Measurements from ENCODE around the gene C11orf91. TPM values are rescaled to one million over a fixed set of nuclear protein-coding genes. Genes with fewer than 3 reads are reported as not detected.
A peak's percentile ranks its signal among the peaks of the same experiment; 100 is the strongest.
"Not testable (repeated sequence)": the region's sequence is repeated elsewhere in the genome, so short reads cannot be mapped to it uniquely, and the experiment has no call there.

The C11orf91 gene, protein sequence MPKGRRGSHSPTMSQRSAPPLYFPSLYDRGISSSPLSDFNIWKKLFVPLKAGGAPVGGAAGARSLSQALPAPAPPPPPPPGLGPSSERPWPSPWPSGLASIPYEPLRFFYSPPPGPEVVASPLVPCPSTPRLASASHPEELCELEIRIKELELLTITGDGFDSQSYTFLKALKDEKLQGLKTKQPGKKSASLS
- not detected for total RNA-seq

DNA sequence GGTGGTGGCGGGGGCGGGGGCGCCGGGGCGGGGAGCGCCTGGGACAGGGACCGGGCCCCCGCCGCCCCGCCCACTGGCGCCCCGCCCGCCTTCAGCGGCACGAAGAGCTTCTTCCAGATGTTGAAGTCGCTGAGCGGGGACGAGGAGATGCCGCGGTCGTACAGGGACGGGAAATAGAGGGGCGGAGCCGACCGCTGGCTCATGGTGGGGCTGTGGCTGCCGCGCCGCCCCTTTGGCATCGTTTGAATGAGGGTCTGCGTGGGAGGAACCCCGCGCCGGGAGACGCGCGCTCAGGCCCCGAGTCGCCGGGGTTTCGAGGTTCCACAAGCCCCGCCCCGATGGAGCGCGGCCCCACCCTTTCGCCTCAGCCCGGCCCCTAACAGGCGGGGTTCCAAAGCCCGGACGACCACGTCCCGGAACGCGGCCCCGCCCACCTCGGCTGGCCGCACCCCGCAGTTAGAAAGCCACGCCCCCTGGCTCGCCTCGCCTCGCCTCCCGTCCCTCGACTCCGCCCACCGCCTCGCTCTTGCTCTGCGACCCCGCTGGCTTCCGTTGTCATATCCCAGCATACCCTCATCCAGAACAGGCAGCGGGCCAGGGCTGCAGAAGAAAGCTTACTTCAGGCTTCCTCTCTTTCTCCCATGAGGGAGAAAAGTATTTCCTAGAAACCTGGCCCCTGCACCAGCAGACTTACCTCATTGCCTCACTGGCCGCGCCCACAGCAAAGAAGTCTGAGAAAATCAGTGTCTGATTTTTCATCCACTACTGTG is at the start of gene C11orf91:
TSS of gene C11orf91 (minus strand) at position 325 of the 770 bp plus-strand sequence. CDS start at position 239, 86 bp downstream.
- DNase-seq: peak; percentile 99

DNA sequence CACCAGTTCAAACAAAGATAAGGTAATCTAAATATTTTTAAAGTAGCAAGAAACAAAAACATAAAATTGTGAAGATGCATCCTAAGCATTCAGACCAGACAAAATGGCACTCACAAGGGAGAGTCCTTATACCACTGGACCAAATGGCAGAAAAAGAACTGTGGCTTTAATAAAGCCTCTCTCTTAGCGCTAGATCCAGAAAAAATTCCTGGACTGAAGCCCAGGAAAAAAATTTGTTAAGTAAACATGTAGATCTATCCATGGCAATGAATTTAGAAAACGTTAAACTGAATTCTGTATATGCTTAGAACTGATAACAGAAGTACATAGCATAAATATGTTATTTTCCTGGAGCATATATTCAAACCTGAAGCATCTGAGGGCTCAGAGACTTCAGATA is 47.4 kb upstream of the C11orf91 start:
- peak; percentile 73 for DNase-seq

DNA sequence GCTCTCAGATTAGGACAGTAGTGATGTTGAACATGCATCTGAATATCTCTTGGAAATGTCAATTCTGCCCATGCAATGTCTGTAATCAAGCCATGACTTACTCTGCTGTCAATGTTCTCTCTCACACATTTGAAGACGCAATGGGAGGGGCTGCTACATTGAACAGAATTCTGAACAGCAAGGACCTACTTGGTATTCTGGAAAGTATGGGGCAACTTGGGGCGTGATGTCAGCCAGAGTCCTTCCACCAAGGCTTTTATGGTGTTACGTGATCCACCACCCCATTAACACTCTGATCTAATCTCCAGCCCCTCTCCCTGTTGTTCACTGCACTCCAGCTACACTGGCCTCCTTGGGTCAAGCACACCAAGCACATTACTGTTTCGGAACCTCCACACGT is 42.7 kb upstream of the C11orf91 start:
- no peak for DNase-seq

DNA sequence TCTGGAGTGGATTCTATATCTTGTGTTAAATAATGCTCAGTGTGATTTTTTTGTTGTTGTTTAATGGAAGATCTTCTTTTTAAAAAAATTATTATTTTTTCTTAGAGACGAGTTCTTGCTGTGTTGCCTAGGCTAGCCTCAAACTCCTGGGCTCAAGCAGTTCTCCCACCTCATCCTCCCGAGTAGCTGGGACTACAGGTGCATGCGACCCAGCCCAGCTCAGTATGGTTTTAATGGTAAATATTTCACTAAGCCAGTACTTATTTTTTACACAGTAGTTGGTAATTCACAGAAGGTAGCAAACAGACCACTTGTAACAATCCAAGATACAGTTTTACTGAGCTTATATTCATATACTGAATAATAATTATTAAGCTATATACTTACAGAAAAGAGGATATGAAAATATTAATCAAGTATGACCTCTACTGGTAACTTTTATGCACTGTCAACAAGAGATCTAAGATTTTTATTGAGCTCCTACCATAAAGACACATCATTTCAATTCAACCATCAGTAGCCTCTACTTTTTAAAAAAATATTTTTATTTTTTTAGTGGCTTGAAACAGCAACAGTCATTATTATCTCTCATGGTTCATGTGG is 41.7 kb upstream of the C11orf91 start:
- DNase-seq: peak; percentile 50

DNA sequence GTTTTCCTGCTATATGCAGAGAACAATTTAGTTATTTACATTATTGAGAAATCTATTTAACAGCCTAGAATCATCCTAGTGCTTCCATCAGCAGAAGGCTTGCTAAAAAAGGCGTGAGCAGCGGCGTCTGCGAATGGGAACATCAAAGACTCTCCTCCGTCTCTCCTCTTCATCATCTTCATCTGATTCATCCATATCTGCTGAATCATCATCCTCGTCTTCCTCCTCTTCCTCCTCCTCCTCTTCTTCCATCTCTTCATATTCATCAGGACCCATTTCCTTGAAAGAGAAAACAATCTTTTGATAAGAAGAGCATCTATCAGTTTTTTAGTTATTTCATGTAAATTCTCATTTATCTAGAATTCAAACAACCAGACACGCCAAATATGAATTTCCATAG is 41.2 kb upstream of the C11orf91 start:
- DNase-seq: no peak

DNA sequence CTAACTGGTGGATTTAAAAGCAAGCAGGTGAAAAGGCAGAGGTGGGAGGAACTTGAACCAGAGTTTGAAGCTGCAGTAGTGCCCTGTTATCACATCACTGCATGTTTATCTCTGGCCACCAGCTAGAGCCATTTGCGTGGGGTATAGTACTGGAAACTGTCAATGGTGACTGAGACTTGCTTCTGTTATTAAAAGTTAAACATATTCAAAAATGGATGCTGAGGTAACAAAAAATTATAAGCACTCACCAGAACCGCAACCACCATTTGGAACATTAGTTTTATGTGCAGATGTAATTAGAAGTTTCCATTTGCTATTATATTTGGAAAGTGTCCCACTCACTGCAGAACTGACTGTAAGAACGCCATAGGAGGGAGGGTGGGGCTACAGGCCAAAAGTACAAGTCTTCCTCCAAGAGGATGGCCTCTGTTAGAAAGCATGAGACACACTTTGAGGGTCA is 36.8 kb upstream of the C11orf91 start:
- DNase-seq: no peak

DNA sequence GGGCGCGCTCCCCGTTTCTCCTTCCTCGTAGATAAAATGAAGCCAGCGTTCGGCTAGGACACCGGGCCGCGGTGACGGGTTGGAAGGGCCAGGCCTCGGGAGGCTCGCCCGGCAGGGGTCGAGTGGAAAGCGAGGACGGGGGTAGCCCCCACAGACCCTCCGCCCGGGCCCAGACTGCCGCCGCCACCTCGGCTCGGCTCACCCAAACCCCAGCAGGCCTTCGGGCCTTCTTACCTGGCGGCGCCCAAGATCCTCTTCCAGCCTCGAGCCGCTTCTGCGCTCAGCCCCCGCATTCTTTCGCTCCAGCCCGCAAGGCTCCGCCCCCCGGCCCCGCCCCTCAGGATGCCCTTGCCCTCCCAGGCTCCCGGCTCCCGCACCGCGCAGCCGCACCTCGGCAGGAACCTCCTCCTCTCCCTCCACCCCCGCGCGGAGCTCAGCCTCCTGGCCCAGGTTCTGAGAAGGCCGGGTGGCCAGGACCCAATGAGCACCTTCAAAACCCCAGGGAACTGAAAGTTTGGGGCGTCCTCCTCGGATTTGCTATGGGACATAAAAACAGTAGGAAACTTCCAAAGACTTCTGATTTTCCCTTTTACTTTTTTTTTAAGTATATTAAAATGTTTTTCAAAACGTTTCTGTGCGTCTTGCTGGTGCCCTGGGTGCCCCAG is 35.7 kb upstream of the C11orf91 start, which contains the start of gene CD59:
TSS of gene CD59 (minus strand) at position 276 of the 665 bp plus-strand sequence. CDS start 13,978 bp downstream, outside the sequence.
- peak; percentile 96 for DNase-seq

DNA sequence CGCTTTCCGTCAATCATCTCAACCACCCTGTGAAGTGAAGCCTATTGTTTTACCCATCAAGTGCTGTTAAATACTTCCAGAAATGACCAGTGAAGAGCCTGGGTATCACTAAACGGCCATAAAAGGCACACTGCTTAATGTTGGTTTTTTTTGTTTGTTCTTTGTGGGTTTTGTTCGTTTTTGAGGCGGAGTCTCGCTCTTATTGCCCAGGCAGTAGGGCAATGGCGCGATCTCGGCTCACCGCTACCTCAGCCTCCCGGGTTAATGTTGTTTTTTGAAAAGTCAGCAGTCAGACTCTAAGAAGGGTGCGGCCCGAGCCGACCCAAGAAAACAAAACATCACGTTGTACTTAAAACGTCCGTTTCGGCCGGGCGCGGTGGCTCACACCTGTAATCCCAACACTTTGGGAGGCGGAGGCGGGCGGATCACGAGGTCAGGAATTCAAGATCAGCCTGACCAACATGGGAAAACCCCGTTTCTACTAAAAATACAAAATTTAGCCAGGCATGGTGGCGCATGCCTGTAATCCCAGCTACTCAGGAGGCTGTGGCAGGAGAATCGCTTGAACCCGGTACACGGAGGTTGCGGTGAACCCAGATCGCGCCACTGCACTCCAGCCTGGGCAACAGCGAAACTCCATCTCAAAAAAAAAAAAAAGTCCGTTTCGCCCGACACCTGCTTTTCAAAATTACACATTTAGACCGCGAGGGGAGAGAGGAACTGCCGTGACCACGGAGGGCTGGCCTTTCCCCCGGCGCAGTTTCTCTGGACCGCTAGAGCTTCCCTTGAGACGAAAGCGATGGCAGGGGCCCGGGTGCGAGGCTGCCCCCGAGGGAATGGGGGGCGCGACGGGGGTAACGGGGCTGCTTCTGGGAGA is 34.9 kb upstream of the C11orf91 start:
- peak; percentile 52 for DNase-seq

DNA sequence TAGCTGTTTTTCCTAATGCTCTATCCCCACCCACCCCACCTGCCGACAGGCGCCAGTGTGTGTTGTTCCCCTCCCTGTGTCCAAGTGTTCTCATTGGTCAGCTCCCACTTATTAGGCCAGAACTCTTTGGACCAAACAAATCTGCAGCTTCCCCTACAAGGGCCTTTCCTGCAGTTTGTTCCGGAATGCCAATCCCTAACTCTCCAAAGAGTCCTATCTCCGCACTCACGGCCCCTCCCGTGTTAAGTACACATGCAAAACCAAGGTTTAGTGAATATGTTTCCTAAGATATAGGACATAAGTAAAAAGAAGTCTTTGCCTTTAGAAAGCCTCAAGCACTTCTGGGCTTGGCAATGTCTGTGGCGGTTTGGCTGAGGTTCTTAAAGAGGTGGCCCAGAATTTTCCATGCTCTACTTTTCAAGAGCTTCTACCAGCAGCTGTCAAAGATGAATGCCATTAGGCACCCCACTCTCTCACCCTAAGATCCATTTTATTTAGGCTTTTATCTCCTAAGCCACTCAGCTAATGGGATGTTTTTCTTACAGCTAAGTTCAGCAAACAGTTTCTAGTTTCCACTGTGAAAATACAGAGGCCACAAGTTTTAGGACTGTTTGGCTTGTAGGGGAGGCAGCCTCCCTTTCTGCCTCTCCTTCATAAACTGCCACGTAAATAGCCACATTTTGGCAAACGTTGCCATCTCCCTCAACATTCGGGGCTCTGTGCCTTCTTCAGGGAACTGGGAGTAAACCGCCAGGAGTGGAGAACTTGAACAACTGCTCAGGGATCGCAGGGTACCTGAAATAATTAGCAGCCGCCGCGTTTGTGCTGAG is 34.0 kb upstream of the C11orf91 start:
- DNase-seq: peak; percentile 82

DNA sequence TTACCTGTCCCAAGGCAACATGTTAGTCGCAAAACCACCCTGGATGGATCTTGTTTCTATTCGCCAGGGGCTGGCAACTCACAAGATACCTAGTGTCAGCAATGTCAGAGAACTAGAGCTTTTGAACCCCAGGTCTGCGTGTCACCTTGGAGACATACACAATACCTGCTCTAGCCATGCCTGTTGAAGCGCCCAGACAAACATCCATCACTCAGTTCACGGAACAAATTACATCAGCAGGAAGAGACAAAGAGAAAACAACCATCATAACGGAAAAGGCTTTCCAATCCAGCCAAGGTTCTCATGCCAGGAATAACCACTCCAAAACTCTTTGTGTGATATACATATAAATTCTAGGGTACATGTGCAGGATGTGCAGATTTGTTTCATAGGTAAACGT is 33.4 kb upstream of the C11orf91 start:
- peak; percentile 29 for DNase-seq

DNA sequence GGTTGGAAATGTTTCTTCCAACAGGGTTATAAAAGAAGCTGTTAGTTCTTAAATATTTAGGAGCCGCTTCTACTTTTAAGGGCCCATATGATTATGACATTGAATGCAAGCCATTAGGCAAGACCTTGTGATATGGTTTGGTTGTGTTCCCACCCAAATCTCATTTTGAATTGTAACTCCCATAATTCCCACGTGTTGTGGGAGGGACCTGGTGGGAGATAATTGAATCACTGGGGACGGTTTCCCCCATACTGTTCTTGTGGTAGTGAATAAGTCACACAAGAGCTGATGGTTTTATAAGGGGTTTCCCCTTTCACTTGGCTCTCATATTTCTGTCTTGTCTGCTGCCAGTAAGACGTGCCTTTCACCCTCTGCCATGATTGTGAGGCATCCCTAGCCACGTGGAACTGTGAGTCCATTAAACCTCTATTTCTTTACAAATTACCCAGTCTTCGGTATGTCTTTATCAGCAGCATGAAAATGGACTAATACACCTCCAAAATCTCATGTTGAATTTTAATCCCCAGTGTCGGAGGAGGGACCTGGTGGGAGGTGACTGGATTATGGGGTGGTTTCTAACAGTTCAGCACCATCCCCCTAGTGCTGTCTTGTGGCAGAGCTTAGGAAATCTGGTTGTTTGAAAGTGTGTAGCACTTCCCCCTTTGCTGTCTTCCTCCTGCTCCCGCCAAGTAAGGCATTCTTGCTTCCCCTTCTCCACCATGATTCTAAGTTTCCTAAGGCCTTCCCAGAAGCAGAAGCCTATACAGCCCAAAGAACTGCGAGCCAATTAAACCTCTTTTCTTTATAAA is 31.3 kb upstream of the C11orf91 start:
- DNase-seq: no peak

DNA sequence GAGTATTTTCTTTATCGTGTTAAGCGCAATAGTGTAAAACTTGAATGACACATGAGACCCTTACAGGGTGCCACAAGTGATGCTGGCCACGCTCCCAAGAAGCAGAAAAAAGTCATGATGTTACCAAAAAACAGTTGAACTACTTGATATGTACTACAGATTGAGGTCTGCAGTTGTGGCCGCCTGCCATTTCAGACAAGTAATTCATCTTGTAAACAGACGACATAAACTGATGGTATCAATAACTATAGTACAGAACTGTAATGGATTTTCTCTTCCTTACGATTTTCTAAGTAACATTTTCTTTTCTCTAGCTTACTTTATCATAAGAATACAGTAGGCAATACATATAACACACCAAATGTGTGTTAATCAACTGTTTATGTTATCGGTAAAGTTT is 30.1 kb upstream of the C11orf91 start:
- no peak for DNase-seq

DNA sequence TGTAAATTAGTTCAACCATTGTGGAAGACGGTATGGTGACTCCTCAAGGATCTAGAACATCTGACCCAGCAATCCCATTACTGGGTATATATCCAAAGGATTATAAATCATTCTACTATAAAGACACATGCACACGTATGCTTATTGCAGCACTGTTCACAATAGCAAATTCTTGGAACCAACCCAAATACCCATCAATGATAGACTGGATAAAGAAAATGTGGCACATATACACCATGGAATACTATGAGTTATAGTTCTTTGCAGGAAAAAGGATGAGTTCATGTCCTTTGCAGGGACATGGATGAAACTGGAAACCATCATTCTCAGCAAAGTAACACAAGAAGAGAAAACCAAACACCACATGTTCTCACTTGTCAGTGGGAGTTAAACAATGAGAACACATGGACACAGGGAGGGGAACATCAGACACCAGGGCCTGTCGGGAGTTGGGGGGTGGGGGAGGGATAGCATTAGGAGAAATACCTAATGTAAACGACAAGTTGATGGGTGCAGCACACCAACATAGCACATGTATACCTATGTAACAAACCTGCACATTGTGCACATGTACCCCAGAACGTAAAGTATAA is 28.5 kb upstream of the C11orf91 start:
- DNase-seq: peak; percentile 44

DNA sequence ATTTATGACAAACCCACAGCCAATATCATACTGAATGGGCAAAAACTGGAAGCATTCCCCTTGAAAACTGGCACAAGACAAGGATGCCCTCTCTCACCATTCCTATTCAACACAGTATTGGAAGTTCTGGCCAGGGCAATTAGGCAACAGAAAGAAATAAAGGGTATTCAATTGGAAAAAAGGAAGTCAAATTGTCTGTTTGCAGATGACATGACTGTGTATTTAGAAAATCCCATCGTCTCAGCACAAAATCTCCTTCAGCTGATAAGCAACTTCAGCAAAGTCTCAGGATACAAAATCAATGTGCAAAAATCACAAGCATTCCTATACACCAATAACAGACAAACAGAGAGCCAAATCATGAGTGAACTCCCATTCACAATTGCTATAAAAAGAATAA is 26.9 kb upstream of the C11orf91 start:
- not testable (repeated sequence) for DNase-seq

DNA sequence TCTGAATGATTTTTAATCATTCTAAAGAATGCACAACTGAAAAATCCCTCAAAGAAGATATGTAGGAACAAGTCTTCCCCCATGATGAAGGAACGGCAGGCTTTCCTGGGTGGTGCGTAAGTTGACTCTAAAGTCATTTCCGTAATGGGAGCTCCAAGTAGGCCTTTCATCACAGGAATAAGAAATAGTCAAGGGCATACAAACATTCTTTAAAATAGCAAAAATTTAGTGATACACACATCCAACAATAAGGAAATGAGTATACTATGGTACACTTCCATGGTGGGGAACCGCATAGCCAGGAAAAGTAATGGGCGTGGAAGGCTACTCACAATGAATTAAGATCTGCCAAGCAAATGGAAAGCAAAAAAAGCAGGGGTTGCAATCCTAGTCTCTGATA is 24.9 kb upstream of the C11orf91 start:
- no peak for DNase-seq

DNA sequence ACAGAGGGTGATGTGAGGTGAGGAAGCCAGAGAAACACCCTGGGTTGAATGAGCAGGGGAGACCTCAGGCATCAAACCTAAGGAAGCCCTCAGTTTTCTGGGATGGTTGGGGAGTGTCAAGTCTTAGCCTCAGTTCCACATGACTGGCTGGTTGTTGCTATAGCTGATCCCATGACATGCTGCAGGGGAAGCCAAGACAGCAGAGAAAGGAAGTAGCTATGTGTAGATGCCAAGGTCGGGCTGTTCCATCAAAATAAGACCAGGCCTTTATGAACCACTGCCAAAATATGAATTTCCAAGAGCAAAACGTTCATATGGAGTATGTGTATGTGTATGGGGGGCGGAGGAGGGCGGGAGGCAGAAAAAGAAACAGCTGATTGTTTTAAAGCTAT is 24.0 kb upstream of the C11orf91 start:
- DNase-seq: no peak

DNA sequence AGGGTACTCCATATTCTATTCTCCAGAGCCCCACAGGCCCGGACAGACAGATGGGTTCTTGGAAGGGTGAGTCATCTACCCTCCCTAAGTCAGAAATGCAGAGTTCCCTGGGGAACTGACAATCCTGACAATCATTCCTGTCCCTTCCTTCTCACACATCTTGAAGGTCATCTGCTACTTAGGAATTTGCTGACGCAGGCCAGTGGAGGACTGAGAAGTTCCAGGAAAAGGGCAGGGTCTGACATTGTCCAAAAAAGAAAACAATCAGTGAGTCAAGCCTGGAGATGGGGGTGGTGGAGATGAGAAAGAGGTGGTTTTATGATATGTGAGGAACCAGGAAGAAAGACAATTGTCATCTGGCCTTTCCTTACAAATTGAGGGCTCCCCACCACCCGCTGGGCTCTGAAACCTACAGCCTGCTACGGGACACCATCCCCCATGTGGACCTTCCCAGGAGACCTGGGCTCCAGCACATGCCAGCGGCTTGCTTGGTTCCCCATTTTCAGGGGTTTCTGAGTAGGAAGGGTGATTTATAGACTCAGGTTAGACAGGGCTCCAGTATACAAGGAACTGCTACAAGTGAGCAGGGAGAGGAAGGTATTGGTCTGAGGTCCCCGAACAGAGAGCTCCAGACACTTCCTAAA is 22.7 kb upstream of the C11orf91 start:
- no peak for DNase-seq

DNA sequence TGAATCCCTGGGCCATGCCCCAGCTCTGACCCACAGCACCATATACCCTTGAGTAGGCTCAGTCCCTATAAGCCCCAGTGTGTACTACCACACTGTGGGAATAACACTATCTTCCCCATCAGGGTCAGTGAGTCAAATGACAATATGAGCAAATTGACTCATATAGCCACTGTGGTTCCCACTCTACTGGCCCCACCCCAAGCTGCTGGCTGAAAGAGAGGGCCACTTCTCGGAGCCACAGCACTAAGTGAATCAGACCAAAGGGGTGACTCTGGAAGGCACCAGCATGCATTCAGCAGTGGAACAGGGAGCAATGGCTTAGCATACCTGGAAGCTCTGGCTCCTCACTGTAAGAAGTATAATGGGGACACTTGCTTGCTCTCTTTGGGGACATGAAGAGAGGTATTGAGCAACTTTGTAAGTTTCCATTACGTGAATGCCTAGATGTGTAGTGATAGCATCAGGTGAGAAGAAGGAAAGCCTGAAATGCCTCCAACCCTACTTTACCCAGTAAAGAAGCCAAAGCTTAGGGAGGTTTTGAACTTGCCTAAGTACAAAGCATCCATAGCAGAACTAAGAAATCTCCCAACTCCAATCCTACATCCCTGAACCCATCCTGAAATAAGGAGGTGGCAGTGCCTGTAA is 22.1 kb upstream of the C11orf91 start:
- no peak for DNase-seq

Measured in tongue (tissue), 2 donors.